GM19193 (cell line): ENCODE measurements around the gene SUN1.

Experiments
- POLR2A ChIP-seq: IDR thresholded peaks from 4 replicates; pipeline ENCODE4 v1.6.1; 2011; ENCODE audit not compliant: insufficient read depth, insufficient read length; ENCODE audit errors: extremely low read depth

The SUN1 gene

GRCh38 chr7:907158-907980, 75.1 kb downstream of the SUN1 start:
- no peak for TF ChIP-seq POLR2A

DNA sequence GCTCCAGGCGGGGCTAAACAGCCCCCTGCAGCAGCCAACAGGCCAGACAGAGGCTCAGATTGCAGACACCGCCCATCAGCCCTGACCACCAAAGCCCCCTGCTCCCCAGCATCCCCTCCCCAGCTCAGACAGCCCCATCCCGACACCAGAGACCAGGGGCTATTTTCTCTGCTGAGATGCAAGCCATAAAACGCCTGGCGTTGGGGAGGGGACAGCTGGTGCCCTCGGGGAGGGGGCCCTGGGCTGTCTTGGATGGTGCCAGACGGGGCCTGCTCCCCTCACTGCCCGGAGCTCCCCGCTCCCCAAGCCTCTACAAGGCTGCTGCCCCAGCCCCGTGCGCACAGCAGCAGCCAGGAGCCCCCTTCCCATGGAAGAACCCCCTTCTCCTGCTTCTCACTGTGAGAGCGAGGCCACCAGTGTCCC, 75.9 kb downstream of the SUN1 start:
- no peak for TF ChIP-seq POLR2A

DNA sequence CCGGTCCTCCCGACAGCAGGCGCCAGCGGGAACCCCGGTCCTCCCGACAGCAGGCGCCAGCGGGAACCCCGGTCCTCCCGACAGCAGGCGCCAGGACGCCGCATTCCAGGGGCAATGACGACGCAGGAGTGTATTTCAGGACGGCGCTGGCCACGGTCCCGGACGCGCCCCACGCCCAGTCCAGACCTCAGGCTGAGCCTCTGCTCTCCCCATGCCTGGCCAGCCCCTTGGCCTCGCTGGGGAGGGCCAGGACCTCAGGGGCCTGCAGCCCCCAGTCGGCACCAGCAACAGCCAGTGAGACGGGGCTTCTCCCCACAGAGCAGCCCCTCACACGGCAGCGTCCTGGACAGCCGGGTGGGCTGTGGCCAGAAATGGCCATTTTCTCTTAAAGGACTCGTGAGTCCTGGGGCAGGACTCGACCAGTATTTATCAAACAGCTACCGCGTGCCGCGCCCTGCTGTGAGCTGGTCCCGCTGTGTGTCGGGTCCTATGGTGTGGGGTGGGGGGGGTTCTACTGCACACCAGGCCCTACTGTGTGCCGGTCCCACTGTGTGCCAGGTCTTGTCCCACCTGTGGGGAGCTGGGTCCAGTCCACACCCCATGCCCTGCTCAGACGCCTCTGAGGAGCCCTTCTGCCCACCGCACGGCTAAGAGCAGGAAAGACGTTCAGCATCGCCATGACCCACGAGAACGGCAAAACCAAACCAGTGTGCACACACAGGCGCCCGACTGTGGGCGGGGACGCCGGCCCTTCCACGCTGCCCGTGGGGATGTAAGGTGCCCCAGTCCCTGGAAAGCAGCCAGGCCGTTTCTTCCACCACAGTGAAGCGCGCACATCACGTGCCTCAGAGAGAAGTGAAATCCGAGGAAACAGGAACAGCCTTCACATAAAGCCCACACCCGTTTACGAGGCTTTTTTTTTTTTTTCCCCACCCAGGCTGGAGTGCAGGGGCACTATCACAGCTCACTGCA, 77.4 kb downstream of the SUN1 start:
- TF ChIP-seq POLR2A = peak; percentile 14

- no peak for TF ChIP-seq POLR2A
Observed at GRCh38 chr7:910441-910861, 78.2 kb downstream of the SUN1 start.

DNA sequence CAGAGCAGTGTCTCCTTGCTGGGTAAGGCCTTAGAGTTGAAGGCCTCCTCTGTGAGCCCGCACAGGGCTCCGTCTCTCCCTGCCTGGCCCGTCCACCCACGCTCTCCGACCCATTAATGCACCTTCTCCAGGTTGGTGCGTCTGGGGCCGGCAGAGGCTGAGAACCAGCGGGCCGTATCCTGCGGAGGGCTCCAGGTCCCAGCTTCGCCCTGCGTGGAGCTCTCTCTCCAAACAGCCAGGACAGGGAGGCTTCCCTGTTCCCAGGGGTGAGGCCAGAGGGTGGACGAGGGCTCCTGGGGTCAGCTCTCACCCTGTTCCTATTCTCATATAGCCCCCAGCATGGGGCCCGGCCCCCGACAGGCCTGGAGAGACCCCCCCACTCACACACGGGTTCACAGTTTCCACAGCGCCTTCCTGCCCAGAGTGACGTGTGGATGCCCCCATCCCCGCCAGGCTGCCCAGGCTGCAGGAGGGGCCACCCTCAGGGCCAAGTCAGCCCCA, 78.7 kb downstream of the SUN1 start:
- TF ChIP-seq POLR2A = no peak

DNA sequence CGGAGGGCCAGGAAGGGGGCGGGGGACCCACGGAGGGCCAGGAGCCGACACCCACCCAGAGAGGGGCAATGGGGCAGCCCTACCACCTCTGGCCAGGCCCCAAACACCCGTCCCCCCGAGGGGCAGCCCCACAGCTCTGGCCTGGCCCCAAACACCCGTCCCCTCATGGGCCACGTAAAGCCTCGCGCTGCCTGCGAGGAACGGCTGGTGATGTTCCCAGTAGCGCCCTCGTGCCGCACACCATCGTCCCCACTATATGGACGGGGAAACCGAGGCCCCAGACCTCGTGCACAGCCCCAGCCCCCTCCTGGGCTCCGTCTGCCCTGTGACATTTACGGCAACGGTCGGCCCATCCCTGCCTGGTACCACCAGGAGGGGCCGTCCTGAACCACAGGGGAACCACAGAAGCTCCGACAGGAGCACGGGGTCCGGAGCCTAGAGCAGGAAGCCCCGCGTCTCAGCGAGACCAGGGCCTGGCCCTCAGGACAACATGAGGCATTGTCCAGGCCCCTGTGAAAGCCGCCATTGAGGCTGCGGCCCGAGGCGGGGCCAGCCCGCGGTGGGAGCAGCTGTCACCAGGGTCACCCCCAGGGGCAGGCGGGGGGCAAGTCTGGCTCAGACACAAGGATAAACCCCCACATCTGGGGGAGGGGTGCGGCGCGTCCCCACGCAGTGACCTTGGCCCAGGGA, 79.7 kb downstream of the SUN1 start:
- TF ChIP-seq POLR2A = no peak

DNA sequence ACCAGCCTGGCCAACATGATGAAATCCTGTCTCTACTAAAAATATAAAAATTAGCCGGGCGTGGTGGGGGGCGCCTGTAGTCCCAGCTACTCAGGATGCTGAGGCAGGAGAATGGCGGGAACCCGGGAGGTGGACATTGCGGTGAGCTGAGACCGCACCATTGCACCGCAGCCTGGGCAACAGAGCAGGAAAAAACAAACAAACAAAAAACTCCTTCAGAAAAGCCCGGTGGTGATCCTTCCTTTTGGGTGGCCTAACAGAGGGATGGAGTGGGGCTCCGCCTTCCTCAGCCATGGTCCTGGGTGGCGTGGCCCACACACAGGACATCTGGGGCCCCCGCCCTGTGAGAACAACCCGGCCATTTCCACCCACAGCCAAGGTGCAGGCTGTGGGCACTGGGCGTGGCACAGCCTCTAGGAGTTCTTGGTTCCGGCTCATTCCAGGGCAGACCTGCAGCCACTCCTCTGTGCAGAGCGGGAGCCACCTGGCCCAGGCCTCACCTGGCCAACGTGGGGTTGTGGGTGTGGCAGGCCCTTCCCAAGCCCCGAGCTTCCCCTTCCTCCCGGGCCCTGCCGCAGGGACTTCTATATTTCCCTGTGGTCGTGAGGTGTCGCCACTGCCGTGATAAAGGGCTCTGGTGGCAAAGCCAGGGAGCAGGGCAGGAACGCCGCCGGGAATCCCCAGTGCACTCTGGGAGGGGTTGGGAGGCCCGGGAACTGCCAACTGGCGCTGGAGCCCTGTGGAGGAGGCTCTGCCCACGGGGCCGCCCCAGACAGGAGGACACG, 81.7 kb downstream of the SUN1 start:
- no peak for TF ChIP-seq POLR2A

GRCh38 chr7:914521-915194, 82.4 kb downstream of the SUN1 start:
- TF ChIP-seq POLR2A = no peak

- TF ChIP-seq POLR2A = no peak
Observed at GRCh38 chr7:915291-916218, 83.3 kb downstream of the SUN1 start.

DNA sequence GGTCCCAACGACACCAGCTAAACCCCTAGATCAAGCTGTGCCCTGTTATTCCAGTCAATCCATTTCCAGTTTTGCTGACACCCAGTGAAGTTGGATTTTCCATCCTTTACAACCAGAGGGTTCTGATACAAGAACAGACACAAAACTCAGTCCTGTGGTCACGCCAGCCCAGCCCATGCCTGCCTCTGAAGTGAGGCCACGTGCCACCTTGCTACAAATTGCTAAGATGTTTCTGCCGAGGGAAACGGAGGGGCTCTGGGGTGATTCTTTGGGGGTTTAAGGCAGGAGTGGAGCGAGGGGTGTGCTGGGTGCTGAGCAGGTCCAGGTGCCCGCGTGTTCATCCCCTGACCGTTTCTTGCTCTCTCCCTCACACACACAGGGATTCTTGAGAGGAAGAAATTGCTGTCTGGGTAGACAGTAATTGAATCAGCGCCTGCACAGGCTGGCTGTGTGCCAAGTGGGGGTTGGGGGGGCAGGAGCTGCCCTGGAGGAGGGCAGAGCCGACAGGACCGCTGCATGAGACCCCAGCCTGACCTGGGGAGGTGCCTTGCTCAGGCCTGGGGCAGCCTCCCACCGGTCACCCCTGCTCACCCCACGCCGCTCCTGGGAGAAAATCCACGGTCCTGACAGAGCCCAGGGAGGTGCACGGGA, 84.1 kb downstream of the SUN1 start:
- TF ChIP-seq POLR2A = no peak

DNA sequence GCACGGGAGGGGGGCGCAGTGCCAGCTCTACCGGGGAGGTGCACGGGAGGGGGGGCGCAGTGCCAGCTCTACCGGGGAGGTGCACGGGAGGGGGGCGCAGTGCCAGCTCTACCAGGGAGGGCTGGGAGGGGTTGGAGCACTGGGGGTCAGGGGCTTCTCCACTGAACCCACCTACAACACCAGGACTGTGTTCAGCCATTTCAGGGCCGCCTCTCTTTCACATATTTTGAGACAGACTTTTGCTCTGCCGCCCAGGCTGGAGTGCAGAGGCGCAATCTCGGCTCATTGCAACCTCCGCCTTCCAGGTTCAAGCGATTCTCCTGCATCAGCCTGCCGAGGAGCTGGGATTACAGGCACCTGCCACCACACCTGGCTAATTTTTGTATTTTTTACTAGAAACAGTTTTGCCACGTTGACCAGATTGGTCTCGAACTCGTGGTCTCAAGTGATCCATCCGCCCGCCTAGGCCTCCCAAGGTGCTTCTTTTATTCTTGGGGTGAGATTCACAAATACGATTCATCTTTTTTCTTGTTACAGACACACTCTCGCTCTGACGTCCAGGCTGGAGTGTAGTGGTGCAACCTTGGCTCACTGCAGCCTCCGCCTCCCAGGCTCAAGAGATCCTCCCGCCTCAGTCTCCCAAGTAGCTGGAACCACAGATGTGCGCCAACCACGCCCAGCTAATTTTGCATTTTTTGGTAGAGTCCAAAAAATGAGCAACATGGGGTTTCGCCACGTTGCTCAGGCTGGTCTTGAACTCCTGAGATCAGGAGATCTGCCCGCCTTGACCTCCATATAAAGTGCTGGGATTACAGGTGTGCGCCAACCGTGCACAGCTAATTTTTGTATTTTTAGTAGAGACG, 85.2 kb downstream of the SUN1 start:
- no peak for TF ChIP-seq POLR2A
